K562 (cell line): ENCODE data around the gene SYT6. TPM values are rescaled to one million over a fixed set of nuclear protein-coding genes. Genes with fewer than 3 reads are reported as not detected.

ENCODE experiments used
- ATAC-seq: fragments of 200-7000 bp; cut with Tn5 transposase; 3 replicates; pipeline ENCODE4 v1.9.1; 2020; ENCODE audit warnings: moderate library complexity
- BruUV-seq: library from RNA; stranded (reverse); fragments of 400-500 nt; replicated peaks from 2 replicates; lab custom pipeline; 2021; lab: Mats Ljungman, UMichigan
- CTCF ChIA-PET: fragments of 300-600 bp; formaldehyde crosslinking; extraction: SDS; loops from one replicate; lab custom pipeline; 2021; ENCODE audit warnings: low intra/inter-chr PET ratio; lab: Yijun Ruan, JAX
- POLR2A ChIA-PET: fragments of 300-600, 350-650 bp; sonication (Branson Sonifier 250); formaldehyde crosslinking; extraction: SDS; loops from one replicate; lab custom pipeline; 2021; ENCODE audit warnings: antibody characterized with exemption, inconsistent platforms; lab: Yijun Ruan, JAX
- DNase-seq, 4 experiments: peaks; one replicate each; pipeline versions ENCODE4 v3.0.0 to v3.0.0-alpha.2; 2011 to 2018; ENCODE audit warnings: low spot score in 3 of 4, mixed read lengths in 3 of 4; ENCODE audit errors: extremely low read depth in 1 of 4
- FAIRE-seq: peaks from 2 replicates; lab custom pipeline; 2011; peaks lifted over from hg19 to GRCh38; lab: Jason Lieb, UNC
- H2AFZ ChIP-seq: 2 replicates; pipeline ENCODE4 v1.6.0; 2011; ENCODE audit warnings: low read depth, low read length, control low read depth, inconsistent platforms
- H3K27ac ChIP-seq: fragments of 200-600 bp; 3 replicates; pipeline ENCODE4 v1.8.0; 2011; ENCODE audit warnings: low read depth, mild to moderate bottlenecking, control low read depth, inconsistent platforms, low read length, moderate library complexity, mixed read lengths; ENCODE audit errors: extremely low read depth
- H3K27me3 ChIP-seq, 2 experiments: fragments of 300-600 bp in 1 of 2; 2 replicates in 1 of 2; 3 replicates in 1 of 2; pipeline versions ENCODE4 v1.6.0 to v1.8.0; 2011; ENCODE audit warnings: inconsistent platforms in 2 of 2, low read length in 2 of 2, mild to moderate bottlenecking in 1 of 2, mixed read lengths in 1 of 2, moderate library complexity in 1 of 2; ENCODE audit not compliant: control insufficient read depth in 2 of 2, insufficient read depth in 2 of 2
- H3K36me3 ChIP-seq: fragments of 300-600 bp; 3 replicates; pipeline ENCODE4 v1.8.0; 2011; ENCODE audit warnings: mild to moderate bottlenecking, low read length, inconsistent platforms; ENCODE audit not compliant: control insufficient read depth, insufficient read depth
- H3K4me1 ChIP-seq, 2 experiments: fragments of 200-600 bp in 1 of 2; replicated peaks in 1 of 2; 2 replicates in 1 of 2; 3 replicates in 1 of 2; pipeline versions ENCODE4 v1.5.1 to v1.8.0; 2011; ENCODE audit warnings: inconsistent platforms in 2 of 2, low read length in 2 of 2, mild to moderate bottlenecking in 1 of 2, mixed read lengths in 1 of 2, moderate library complexity in 1 of 2; ENCODE audit not compliant: control insufficient read depth in 2 of 2, insufficient read depth in 2 of 2
- H3K4me2 ChIP-seq: 2 replicates; pipeline ENCODE4 v1.6.1; 2011; ENCODE audit warnings: low read length, control low read depth, inconsistent platforms, mixed read lengths; ENCODE audit not compliant: insufficient read depth
- H3K4me3 ChIP-seq: fragments of 200-600 bp; sonication (generic), shearing (Covaris generic); 2 replicates; pipeline ENCODE4 v1.5.1; 2016; ENCODE audit warnings: control low read depth, inconsistent platforms
- H3K79me2 ChIP-seq: fragments of 200-600 bp; 3 replicates; pipeline ENCODE4 v1.8.0; 2011; ENCODE audit warnings: low read length, inconsistent platforms; ENCODE audit not compliant: control insufficient read depth, insufficient read depth
- H3K9ac ChIP-seq, 2 experiments: 2 replicates each; pipeline versions ENCODE4 v1.6.0 to v1.6.1; 2011; ENCODE audit warnings: low read depth in 2 of 2, low read length in 2 of 2, control low read depth in 1 of 2, inconsistent platforms in 1 of 2, mild to moderate bottlenecking in 1 of 2, mixed read lengths in 1 of 2; ENCODE audit not compliant: insufficient read depth in 1 of 2
- H3K9me1 ChIP-seq: one replicate; pipeline ENCODE4 v1.6.0; 2011; ENCODE audit warnings: inconsistent platforms, mild to moderate bottlenecking, low read length, moderate library complexity; ENCODE audit not compliant: control insufficient read depth, insufficient read depth
- H3K9me3 ChIP-seq: replicated peaks from 2 replicates; pipeline ENCODE4 v1.5.1; 2011; ENCODE audit warnings: low read depth, low read length, inconsistent platforms; ENCODE audit not compliant: control insufficient read depth, insufficient read depth
- H4K20me1 ChIP-seq: replicated peaks from 2 replicates; pipeline ENCODE4 v1.6.1; 2011; ENCODE audit warnings: low read length, inconsistent platforms, mixed read lengths; ENCODE audit not compliant: control insufficient read depth, insufficient read depth
- CHCHD3 ChIP-seq: fragments of 250-450 bp; sonication (Bioruptor Pico); IDR thresholded peaks from 2 replicates; pipeline ENCODE4 v2.1.2; 2022; ENCODE audit warnings: mild to moderate bottlenecking
- FOSL1 ChIP-seq: fragments of 200-800 bp; sonication (Bioruptor generic); conservative IDR thresholded peaks from 2 replicates; pipeline ENCODE4 v1.6.1; 2016; ENCODE audit warnings: missing genetic modification characterization, missing compliant biosample characterization
- HDAC1 ChIP-seq, 2 experiments: fragments of 450-650 bp; IDR thresholded peaks; 2 replicates each; pipeline ENCODE4 v1.6.1; 2016 to 2017; ENCODE audit warnings: inconsistent platforms in 1 of 2, mild to moderate bottlenecking in 1 of 2, moderate library complexity in 1 of 2
- MTF1 ChIP-seq: fragments of 250-450 bp; sonication (Bioruptor Pico); IDR thresholded peaks from 2 replicates; pipeline ENCODE4 v1.9.0; 2021; ENCODE audit warnings: moderate library complexity, mild to moderate bottlenecking, inconsistent platforms, borderline replicate concordance
- PREB ChIP-seq: sonication (generic); formaldehyde crosslinking; IDR thresholded peaks from 2 replicates; pipeline ENCODE4 v1.8.1; 2023; ENCODE audit warnings: mild to moderate bottlenecking, missing genetic modification reagents
- SIRT6 ChIP-seq: IDR thresholded peaks from one replicate; pipeline ENCODE4 v1.6.1; 2012; ENCODE audit warnings: low read depth, mild to moderate bottlenecking, control low read depth, inconsistent platforms, low read length, moderate library complexity
- ZNF444 ChIP-seq: fragments of 250-450 bp; sonication (Bioruptor Pico); IDR thresholded peaks from 2 replicates; pipeline ENCODE4 v1.4.0; 2020; ENCODE audit warnings: mild to moderate bottlenecking, moderate library complexity
- WGBS: fragments of 100-300 bp; shearing (Covaris generic); methylation state at CpG from one replicate; pipeline ENCODE4 v1.1.6; 2016; ENCODE audit warnings: low coverage, mixed read lengths; ENCODE audit not compliant: insufficient coverage; ENCODE audit errors: missing lambda C conversion rate; 5-methylcytosine and 5-hydroxymethylcytosine counted together
- in situ Hi-C: fragments of 300-500 bp; cut with MboI; formaldehyde crosslinking; loops from 4 replicates; pipeline ENCODE4 v1.15.0; 2018; ENCODE audit warnings: inconsistent platforms, mixed read lengths
- intact Hi-C: fragments of 100-400 bp; cut with micrococcal nuclease; formaldehyde crosslinking; loops from 2 replicates; pipeline ENCODE4 v1.14.2; 2022
- polyA plus RNA-seq, 8 experiments: library from polyadenylated mRNA; depleted of rRNA in 4 of 8; stranded (reverse) in 5 of 8; unstranded in 3 of 8; fragments of >200 nt; fragmentation: Nextera tagmentation in 2 of 8; fragmentation: Illumina TruSeq in 1 of 8; extraction: Ambion mirVana in 2 of 8; extraction: Trizol in 1 of 8; gene quantifications; 2 replicates each; pipeline versions ENCODE4 v1.2.1 to v1.2.3, GENCODE V29; 2011 to 2014; ENCODE audit warnings: inconsistent platforms in 1 of 8, missing spikeins in 1 of 8
- total RNA-seq, 7 experiments: library from RNA; depleted of rRNA in 6 of 7; stranded (reverse); fragments of >200 nt in 6 of 7; fragmentation: Illumina TruSeq in 2 of 7; extraction: Trizol in 2 of 7; gene quantifications; 2 replicates each; pipeline versions ENCODE4 v1.2.1 to v1.2.3, GENCODE V29; 2011 to 2021; ENCODE audit warnings: low replicate concordance in 1 of 7
- TF ChIP-seq, protein P1 (sequence below): fragments of 250-450 bp; sonication (Bioruptor Pico); IDR thresholded peaks from 2 replicates; pipeline ENCODE4 v1.5.0; 2021; ENCODE audit warnings: mild to moderate bottlenecking, moderate library complexity
- TF ChIP-seq, protein P2 (sequence below), 3 experiments: IDR thresholded peaks in 2 of 3; conservative IDR thresholded peaks in 1 of 3; 2 replicates each; pipeline ENCODE4 v1.5.1; 2011 to 2012; ENCODE audit warnings: low read length in 3 of 3, mild to moderate bottlenecking in 3 of 3, control low read depth in 2 of 3, improper control_type of control experiment in 1 of 3, inconsistent platforms in 1 of 3, low read depth in 1 of 3, mixed read lengths in 1 of 3, moderate library complexity in 1 of 3; ENCODE audit not compliant: insufficient read depth in 2 of 3

Gene SYT6
- total and polyA plus RNA-seq, 9 of the 15 experiments (the other 6 are each of a cell fraction or from before 2014, with no cell fraction given) = 0.06 TPM; not detected in 8

GRCh38 chr1:114094363-114094634 is 59.4 kb downstream of the SYT6 start (continued):
- TF ChIP-seq PREB (CRISPR knock-in tag) = no peak
- TF ChIP-seq HDAC1 (IDR thresholded peaks at IDR 0.05) = no peak
- TF ChIP-seq, protein P1, sequence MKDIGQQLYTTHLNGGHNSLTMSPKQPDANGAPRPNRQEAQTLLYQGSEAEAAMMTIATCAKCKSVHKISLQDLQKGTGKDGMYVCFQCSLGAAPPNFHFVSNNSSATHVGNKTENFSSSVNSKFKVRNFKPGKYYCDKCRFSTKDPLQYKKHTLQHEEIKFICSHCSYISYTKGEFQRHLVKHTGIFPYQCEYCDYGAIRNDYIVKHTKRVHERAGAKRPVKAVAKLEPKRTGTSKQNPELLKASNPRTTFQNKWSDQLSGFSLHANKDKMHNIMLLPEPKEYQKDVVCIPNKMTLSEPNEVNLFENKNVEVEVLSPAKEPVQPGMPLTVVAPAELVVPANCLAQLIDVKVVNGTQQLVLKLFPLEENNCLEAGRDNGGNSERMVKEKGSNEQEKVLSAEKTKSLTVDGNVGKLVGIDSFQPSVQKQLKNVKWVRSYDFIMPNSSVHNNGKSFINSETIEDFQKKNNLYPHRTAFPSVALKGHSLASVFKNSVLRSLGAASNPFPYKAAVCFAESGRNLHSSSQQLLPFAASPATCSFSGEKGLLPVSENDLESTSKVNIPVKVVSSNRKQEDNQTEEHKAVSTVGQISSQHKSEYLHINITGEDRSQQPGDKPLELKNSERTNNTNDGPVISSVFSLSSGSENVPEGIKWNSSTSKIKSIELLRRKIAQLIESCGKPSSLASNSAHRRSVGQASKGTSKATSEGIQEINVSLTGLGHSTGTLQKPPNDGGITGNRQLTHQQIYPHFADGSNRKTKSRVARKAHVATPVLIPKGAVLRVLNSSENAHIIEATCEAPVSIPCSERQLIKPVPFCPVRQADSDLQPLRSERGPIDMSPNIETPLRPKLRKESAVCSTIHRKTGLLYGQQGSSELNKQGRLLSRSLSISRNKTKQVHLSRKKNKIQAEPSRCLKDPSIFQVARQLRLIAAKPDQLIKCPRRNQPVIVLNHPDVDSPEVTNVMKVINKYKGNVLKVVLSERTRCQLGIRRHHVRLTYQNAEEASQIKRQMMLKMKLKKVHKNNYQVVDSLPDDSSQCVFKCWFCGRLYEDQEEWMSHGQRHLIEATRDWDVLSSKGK = no peak
- no peak for TF ChIP-seq ZNF444

GRCh38 chr1:114093624-114094362 is 59.9 kb downstream of the SYT6 start:
- H4K20me1 ChIP-seq = no peaks in the 10 kb centered on the region
- no TSS peak for BruUV-seq
- no peaks in the 10 kb centered on the region for H3K36me3 ChIP-seq
- intact Hi-C loops = no loop called here
- DNase-seq (no peak), ATAC-seq (no peak), FAIRE-seq (peak; percentile 54)
- H3K4me2 ChIP-seq = no peak overlapping the region
- TF ChIP-seq MTF1 (CRISPR knock-in tag) (no peak), FOSL1 (tag) (0 out of 2 replicates have a peak, but pooled peaks have one; percentile 27), CHCHD3 (CRISPR knock-in tag) (no peak), SIRT6 (no peak)
- TF ChIP-seq, protein P2, sequence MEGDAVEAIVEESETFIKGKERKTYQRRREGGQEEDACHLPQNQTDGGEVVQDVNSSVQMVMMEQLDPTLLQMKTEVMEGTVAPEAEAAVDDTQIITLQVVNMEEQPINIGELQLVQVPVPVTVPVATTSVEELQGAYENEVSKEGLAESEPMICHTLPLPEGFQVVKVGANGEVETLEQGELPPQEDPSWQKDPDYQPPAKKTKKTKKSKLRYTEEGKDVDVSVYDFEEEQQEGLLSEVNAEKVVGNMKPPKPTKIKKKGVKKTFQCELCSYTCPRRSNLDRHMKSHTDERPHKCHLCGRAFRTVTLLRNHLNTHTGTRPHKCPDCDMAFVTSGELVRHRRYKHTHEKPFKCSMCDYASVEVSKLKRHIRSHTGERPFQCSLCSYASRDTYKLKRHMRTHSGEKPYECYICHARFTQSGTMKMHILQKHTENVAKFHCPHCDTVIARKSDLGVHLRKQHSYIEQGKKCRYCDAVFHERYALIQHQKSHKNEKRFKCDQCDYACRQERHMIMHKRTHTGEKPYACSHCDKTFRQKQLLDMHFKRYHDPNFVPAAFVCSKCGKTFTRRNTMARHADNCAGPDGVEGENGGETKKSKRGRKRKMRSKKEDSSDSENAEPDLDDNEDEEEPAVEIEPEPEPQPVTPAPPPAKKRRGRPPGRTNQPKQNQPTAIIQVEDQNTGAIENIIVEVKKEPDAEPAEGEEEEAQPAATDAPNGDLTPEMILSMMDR (IDR thresholded peaks at IDR 0.05 in 2 of 3, conservative IDR thresholded peaks at IDR 0.05 in 1 of 3; ENCODE audit: insufficient read depth in 2 of 3, low read depth in 1 of 3, low read length in 3 of 3) = peak in 2 of 3 experiments; percentile 21 to 29; a peak in 1 of 6 replicates
- no peaks in the 10 kb centered on the region for H3K9me1 ChIP-seq
- H3K27me3 ChIP-seq = peaks cover 42 to 53% of the 10 kb centered on the region in 2 experiments
- in situ Hi-C loops = no loop called here
- no peaks in the 10 kb centered on the region for H3K79me2 ChIP-seq
- H3K4me1 ChIP-seq = peaks cover 0 to 3% of the 10 kb centered on the region in 2 experiments; a peak in 1 of 5 replicates
- 2% methylated on average over 4 of the region's 4 CpGs for WGBS
- H3K4me3 ChIP-seq = no peak overlapping the region
- ChIA-PET CTCF (no interaction called here), POLR2A (interaction anchor here (0.8 kb wide), 1 partner anchor 10 kb away, joined by 5 read pairs; no protein-coding TSS in a partner anchor)
- H2AFZ ChIP-seq = no peak overlapping the region
- no peak overlapping the region for H3K27ac ChIP-seq
- no peaks in the 10 kb centered on the region for H3K9me3 ChIP-seq
- no peak overlapping the region for H3K9ac ChIP-seq
